Measurements from ENCODE around the gene KLRC3.
"Not testable (repeated sequence)": the region's sequence is repeated elsewhere in the genome, so short reads cannot be mapped to it uniquely, and the experiment has no call there.

KLRC3 gene

DNA sequence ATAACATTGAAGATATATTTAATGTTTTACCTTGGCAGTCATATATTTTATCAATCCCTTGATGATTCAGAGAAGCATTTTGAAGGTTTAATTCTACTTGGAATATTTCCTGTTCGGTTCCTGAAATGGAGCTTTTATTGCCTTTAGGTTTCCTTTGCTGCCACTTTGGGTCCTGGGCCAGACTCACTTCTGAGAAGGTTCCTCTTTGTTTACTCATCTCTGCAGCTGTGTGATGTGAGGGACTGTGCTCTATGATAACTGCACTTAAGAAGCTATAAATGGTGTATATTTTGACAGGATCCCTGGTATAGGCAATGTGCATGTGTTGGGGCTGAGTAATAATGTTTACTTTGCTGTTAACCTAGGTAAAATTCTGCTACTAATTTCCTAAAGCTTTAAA is at the start of gene KLRC3:
Gene KLRC3 (minus strand): TSS at position 262 of the 400 bp plus-strand sequence. CDS start 45 bp downstream, at position 217.
- DNase-seq (ENCODE audit: low read depth), result not testable (repeated sequence)

DNA sequence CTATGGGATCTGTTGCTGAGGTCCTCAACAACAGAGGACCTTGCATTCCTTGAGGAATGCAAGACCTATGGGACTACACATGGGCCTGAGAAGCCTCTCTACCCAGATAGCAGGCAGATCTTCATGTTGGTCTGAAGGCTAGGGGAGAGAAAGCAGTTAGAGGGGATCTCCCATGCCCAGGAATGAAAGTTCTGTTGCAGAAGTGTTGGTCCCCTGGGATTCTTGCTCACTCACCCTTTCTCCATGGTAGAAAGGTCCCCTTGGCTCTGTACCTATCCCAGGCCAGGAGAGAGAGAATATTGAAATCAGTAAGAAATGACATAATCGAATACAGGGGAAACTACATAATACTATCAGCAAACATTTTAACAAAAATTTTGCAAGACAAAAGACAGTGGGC is 49.3 kb upstream of the KLRC3 start:
- no peak for DNase-seq (ENCODE audit: low read depth)

DNA sequence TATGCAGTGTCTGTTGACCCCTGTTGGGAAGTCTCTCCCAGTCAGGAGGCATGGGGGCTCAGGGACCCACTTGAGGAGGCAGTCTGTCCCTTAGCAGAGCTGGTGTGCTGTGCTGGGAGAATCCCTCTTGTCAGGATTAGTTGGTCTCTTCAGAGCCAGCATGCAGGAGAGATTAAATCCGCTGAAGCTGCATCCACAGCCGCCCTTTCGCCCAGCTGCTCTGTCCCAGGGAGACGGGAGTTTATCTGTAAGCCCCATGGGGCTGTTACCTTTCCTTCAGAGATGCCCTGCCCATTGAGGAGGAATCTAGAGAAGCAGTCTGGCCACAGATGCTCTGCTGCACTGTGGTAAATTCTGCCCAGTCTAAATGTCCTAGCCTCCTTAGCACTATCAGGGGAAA is 45.9 kb upstream of the KLRC3 start:
- no peak for DNase-seq (ENCODE audit: low read depth)

DNA sequence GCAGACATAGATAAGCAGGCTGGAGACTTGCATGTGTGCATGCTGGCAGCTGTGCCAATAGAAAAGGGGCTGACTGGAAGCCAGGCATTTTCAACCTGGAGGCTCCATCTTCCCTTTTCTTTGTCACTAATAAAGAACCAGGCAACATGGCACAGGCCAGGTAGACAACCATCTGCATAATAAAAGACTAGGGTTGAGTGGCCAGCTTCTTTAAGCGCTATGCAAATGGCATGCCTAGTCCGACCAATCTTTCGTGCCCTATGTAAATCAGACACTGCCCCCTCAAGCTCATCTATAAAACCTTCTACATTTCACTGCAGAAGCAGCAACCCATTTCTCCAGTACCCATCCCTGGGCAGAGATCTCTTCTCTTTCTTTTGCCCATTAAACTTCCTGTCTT is 37.4 kb upstream of the KLRC3 start:
- no peak for DNase-seq (ENCODE audit: low read depth)

DNA sequence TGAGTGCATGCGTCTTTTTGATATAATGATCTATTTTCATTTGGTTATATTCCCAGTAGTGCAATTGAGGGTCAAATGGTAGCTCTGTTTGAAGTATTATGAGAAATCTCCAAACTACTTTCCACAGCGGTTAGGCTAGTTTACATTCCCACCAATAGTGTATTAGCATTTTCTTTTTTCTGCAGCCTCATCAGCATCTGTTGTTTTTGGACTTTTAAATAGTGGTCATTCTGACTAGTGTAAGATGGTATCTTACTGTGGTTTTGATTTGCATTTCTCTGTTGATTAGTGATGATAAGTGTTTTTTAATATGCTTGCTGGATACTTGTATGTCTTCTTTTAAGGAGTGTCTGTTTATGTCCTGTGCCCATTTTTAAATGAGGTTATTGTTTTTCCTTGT is 36.5 kb upstream of the KLRC3 start:
- no peak for DNase-seq (ENCODE audit: low read depth)

DNA sequence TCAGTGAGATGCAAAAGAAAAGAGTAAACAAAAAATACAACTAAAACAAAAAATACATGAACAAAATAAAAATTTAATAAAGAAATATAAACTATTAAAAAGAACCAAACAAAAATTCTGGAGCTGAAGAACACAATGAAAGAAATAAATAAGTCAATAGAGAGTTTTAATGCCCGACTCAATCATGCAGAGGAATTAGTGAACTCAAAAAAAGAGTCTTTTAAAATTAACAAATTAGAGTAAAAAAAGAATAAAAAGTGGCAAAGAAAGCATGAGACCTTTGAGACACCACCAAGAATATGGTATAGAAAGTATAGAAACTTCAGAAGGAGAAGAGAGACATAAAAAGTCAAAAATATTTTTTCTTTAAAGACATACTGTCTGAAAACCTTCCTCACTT is 35.4 kb upstream of the KLRC3 start:
- DNase-seq (ENCODE audit: low read depth), result no peak

DNA sequence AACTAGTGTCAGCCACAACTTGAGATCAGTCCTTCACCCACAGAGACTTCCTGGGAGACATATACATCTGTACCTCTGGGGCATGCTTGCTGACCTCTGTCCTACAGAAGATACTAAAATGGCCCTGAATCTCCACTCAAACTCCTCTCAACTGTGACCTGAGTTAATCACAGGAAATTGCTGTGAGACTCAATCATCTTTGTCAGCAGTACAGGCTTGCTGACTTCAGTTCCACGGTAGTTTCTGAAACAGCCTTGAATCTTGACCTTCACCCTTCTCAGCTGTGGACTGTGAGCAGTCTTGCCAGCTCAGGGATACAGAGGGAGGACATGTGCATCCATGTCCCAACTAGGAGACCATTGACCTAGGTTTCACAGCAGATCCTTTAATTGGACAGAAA is 34.1 kb upstream of the KLRC3 start:
- no peak for DNase-seq (ENCODE audit: low read depth)

DNA sequence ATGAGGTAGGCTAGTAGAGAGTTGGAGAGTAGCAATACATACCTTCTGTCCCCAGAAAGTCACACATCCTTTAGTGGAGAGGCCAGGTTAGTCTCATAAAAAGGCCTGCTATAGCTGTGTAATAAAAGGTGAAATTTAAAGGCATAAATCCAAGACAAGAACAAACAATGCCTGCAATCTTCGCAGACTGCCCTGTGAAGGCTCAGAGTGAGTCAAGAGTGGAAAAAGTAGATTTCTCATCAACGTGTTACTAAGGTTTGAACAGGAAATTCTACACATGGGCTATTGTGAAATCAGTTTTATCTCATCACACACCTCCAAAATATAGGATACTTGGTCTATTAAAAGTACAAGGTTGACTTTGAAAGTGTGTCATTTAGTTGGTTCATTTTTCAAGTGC is 32.8 kb upstream of the KLRC3 start, which contains the start of gene KLRC1:
Gene KLRC1 (minus strand): TSS at position 222 of the 400 bp plus-strand sequence. CDS start 2,221 bp downstream, outside the sequence.
- no peak for DNase-seq (ENCODE audit: low read depth)

DNA sequence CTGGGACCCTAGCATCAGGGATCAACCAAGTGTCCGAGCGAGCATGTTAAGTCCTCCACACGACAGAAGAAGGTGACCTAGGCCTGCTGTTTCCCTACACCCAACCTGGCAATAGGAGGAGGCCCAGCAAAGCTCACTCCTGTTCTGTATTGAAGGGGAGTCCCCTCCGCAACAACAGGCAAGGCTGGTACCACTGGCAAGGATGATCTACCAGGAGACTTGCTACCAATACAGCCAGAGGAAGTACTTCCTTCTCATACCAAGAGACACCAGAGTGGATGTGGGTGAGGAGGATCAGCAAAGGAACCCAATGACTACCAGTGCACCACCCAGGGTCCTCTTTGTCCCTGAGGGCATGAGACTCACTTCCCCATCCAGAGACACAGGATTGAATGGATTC is 27.8 kb upstream of the KLRC3 start:
- DNase-seq (ENCODE audit: low read depth), result no peak

DNA sequence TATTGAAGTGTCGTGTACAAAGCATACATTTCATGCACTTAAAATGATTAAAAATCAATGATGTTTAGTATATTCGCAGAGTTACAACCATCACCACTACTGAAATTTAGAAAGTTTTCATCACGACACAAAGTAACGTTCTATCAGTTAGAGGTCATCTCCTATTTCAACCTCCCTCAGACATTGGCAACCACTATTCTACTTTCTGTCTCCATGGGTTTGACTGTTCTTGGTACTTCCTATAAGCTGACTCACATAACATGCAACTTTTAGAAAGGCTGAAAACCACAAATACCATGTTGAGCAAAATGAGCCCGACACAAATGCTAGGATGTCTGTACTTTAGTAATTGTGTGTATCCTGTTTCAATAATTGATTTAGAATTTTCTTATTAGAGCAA is 25.7 kb upstream of the KLRC3 start:
- not testable (repeated sequence) for DNase-seq (ENCODE audit: low read depth)

DNA sequence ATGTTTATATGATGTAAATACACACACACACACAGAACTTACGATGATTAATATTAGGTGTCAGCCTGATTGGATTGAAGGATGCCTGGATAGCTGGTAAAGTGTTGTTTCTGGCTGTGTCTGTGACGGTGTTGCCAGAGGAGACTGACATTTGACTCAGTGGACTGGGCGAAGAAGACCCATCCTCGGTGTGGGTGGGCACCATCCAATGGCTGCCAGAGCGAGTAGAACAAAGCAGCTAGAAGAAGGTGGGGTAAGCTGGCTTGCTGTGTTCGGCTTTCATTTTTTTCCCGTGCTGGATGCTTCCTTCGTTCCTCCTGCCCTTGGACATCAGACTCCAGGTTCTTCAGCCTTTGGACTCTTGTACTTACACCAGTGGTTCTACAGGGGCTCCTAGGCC is 20.7 kb upstream of the KLRC3 start:
- DNase-seq (ENCODE audit: low read depth), result not testable (repeated sequence)

DNA sequence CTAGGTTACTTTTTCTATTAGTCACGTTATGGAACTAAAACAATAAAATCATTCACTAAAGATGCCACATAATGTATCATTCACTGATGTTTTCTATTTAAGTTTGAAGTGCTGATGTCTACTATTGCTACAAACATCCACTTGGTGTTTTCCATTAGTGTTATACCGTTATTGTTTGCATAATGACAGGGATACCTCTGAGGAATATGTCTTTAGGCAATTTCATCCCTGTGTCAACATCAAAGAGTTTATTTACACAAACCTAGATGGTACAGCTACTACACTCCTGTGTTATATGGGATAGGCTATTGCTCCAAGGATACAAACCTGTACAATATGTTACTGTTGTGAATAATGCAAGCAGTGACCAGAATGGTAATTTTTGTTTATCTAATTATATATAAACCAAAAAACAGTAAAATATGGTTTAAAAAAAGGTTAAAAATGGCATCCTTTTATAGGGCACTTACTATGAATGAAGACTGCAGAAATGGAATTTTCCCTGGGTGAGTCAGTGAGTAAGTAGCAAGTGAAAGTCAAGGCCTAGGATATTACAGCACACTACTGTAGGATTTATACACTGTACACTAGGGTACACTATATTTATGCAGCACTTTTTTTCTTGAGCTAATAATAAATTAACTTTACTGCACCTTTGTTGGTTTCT is 19.3 kb upstream of the KLRC3 start:
- DNase-seq (ENCODE audit: low read depth), result not testable (repeated sequence)

DNA sequence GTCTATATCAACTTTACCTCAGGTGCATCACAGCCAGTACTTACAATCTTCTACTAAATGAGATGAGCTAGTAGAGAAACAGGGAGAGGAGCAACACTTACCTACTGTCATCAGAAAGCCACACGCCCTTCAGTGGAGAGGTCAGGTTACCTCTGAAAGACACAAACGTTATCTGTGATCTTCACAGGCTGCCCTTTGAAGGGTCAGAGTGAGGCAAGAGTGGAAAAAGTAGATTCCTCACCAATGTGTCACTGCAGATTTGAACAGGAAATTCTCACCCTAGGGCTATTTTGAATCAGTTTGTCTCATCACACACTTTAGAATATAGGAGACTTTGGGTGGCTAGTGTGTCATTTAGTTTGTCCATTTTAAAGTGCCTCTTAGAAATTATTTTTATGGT is 17.2 kb upstream of the KLRC3 start:
- not testable (repeated sequence) for DNase-seq (ENCODE audit: low read depth)

DNA sequence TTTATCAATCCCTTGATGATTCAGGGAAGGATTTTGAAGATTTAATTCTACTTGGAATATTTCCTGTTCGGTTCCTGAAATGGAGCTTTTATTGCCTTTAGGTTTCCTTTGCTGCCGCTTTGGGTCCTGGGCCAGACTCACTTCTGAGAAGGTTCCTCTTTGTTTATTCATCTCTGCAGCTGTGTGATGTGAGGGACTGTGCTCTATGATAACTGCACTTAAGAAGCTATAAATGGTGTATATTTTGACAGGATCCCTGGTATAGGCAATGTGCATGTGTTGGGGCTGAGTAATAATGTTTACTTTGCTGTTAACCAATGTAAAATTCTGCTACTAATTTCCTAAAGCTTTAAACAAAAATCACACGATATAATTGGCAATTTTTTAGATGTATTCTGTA is 15.4 kb upstream of the KLRC3 start, which contains the start of gene KLRC2:
Gene KLRC2 (minus strand): TSS at position 195 of the 400 bp plus-strand sequence. CDS start 24 bp downstream, at position 171.
- DNase-seq (ENCODE audit: low read depth), result not testable (repeated sequence)

DNA sequence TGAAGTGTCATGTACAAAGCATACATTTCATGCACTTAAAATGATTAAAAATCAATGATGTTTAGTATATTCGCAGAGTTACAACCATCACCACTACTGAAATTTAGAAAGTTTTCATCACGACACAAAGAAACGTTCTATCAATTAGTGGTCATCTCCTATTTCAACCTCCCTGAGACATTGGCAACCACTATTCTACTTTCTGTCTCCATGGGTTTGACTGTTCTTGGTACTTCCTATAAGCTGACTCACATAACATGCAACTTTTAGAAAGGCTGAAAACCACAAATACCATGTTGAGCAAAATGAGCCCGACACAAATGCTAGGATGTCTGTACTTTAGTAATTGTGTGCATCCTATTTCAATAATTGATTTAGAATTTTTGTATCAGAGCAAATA is 10.2 kb upstream of the KLRC3 start:
- not testable (repeated sequence) for DNase-seq (ENCODE audit: low read depth)

DNA sequence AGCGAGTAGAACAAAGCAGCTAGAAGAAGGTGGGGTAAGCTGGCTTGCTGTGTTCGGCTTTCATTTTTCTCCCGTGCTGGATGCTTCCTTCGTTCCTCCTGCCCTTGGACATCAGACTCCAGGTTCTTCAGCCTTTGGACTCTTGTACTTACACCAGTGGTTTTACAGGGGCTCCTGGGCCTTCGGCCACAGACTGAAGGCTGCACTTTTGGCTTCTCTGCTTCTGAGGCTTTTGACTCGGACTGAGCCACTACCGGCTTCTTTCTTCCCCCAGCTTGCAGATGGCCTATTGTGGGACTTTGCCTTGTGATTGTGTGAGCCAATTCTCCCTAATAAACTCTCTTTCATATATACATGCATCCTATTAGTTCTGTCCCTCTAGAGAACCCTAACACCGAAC is 5.5 kb upstream of the KLRC3 start:
- DNase-seq (ENCODE audit: low read depth), result not testable (repeated sequence)

DNA sequence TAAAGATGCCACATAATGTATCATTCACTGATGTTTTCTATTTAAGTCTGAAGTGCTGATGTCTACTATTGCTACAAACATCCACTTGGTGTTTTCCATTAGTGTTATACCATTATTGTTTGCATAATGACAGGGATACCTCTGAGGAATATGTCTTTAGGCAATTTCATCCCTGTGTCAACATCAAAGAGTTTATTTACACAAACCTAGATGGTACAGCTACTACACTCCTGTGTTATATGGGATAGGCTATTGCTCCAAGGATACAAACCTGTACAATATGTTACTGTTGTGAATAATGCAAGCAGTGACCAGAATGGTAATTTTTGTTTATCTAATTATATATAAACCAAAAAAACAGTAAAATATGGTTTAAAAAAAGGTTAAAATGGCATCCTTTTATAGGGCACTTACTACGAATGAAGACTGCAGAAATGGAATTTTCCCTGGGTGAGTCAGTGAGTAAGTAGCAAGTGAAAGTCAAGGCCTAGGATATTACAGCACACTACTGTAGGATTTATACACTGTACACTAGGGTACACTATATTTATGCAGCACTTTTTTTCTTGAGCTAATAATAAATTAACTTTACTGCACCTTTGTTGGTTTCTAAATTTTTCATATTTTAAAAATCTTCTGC is 4.0 kb upstream of the KLRC3 start:
- DNase-seq (ENCODE audit: low read depth), result not testable (repeated sequence)

DNA sequence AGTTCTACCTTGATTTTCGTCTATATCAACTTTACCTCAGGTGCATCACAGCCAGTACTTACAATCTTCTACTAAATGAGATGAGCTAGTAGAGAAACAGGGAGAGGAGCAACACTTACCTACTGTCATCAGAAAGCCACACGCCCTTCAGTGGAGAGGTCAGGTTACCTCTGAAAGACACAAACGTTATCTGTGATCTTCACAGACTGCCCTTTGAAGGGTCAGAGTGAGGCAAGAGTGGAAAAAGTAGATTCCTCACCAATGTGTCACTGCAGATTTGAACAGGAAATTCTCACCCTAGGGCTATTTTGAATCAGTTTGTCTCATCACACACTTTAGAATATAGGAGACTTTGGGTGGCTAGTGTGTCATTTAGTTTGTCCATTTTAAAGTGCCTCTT is 1.8 kb upstream of the KLRC3 start:
- not testable (repeated sequence) for DNase-seq (ENCODE audit: low read depth)

DNA sequence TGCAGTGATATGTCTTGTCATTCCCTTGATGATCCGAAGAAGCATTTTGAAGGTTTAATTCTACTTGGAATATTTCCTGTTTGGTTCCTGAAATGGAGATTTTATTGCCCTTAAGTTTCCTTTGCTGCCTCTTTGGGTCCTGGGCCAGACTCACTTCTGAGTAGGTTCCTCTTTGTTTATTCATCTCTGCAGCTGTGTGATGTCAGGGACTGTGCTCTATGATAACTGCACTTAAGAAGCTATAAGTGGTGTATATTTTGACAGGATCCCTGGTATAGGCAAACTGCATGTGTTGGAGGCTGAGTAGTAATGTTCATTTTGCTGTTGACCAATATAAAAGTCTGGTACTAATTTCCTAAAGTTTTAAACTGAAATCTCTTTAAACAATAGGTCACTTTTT is 11.0 kb downstream of the KLRC3 start, which contains the start of gene KLRC4:
Gene KLRC4 (minus strand): TSS at position 366 of the 400 bp plus-strand sequence. CDS start 182 bp downstream, at position 184.
- no peak for DNase-seq (ENCODE audit: low read depth)

DNA sequence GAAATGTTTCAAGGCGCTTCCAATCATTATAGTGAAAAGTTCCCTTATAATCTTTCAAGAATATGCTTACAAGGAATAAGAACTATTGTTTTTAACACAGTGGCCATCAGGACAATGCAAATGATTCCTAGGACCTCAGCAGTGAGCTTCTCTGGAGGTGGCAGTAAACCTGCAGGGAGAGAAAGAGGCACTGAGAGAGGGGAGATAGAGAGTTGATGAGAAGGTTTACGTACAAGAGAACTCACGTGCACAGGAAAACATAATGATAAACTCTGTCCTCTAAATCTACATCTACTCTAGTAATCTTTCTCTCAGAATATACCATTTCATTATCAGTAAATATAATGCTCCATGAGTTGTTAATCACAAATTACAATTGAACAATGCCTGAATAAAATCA is 11.6 kb downstream of the KLRC3 start:
- no peak for DNase-seq (ENCODE audit: low read depth)

DNA sequence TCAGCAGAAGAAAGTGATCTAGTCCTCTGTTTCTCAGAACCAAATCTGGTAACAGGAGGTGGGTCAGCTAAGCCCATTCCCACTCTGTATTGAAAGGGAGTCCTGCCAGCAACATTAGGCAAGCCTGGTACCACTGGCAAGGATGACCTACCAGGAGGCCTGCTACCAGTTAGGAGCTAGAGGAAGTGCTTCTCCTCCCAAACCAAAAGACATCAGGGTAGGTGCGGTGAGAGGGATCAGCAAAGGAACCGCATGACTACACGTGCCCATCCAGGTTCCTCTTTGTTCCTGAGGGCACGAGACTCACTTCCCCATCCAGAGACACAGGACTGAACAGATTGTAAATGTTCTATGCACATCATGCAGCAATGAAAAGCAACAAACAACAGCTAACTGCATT is 13.7 kb downstream of the KLRC3 start:
- DNase-seq (ENCODE audit: low read depth), result no peak

DNA sequence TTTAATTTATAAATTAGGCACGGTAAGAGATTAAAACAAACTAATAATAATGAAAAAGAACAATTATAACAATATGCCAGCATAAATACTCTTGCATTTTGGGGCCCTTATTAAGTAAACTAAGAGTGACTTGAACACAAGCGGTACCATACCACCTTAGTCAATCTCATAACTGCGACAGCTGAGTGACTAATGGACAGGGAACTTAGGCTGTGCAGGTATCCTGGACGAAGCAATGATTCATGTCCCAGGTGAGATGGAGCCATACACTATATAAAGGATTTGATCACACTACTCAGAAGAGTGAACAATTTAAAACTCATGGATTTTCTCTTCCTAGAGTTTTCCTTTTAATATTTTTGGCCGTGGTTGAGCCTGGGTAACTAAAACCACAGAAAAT is 15.1 kb downstream of the KLRC3 start:
- no peak for DNase-seq (ENCODE audit: low read depth)

DNA sequence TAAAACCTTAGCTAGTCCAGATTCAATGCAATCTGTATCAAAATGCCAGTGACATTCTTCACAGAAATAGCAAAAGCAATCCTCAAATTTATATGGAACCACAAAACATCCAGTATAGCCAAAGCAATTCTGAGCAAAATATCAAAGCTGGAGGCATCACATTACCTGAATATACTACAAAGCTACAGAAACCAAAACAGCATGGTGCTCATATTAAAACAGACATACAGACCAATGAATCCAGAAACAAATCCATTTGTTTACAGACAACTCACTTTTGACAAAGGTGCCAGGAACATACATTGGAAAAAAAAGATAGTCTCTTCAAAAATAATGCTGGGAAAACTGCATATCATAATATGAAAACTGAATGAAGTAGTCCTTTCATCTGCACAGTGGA is 15.6 kb downstream of the KLRC3 start:
- no peak for DNase-seq (ENCODE audit: low read depth)

DNA sequence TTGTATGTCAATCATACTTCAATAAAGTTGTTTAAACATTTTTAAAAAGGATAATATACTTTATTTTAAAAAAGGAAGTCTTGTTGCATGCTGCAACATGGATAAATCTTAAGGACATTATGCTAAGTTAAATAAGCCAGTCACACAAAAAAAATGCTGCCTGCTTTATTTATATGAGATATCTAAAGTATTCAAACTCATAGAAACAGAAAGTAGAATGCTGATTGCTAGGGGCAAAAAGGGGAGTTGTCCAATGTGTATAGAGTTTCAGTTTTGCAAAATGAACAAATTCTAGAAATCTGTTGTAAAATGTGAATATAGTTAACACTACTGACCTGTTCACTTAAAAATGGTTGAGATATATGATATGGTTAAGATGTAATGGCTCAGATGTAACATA is 19.6 kb downstream of the KLRC3 start:
- no peak for DNase-seq (ENCODE audit: low read depth)
